K562 (cell line): ENCODE results near the gene ARID3A. TPM values are rescaled to one million over a fixed set of nuclear protein-coding genes. Genes with fewer than 3 reads are reported as not detected.

Source experiments
- CAMTA2 ChIP-seq: fragments of 250-450 bp; sonication (Bioruptor Pico); conservative IDR thresholded peaks from 2 replicates; pipeline ENCODE4 v1.5.1; 2022
- CBX5 ChIP-seq: IDR thresholded peaks from 2 replicates; pipeline ENCODE4 v1.6.1; 2014; ENCODE audit warnings: low read depth, borderline replicate concordance
- FOXK2 ChIP-seq, 2 experiments: fragments of 450-650 bp; IDR thresholded peaks in 1 of 2; conservative IDR thresholded peaks in 1 of 2; 2 replicates each; pipeline ENCODE4 v1.6.1; 2016; ENCODE audit warnings: low read depth in 2 of 2, mild to moderate bottlenecking in 1 of 2
- ILK ChIP-seq: fragments of 450-650 bp; IDR thresholded peaks from 2 replicates; pipeline ENCODE4 v1.6.1; 2016; ENCODE audit warnings: missing genetic modification characterization, low read depth, mild to moderate bottlenecking, missing compliant biosample characterization, moderate library complexity, borderline replicate concordance
- MTA3 ChIP-seq: fragments of 450-650 bp; formaldehyde crosslinking; IDR thresholded peaks from 2 replicates; pipeline ENCODE4 v1.6.1; 2017; ENCODE audit warnings: mild to moderate bottlenecking, borderline replicate concordance
- STAT5A ChIP-seq: IDR thresholded peaks from 2 replicates; pipeline ENCODE4 v1.6.1; 2012; ENCODE audit warnings: low read length, inconsistent platforms, borderline replicate concordance
- ZBTB1 ChIP-seq: sonication (generic); formaldehyde crosslinking; IDR thresholded peaks from 2 replicates; pipeline ENCODE4 v1.8.1; 2023; ENCODE audit warnings: missing genetic modification reagents, low read depth, mild to moderate bottlenecking, borderline replicate concordance
- ZNF384 ChIP-seq: IDR thresholded peaks from 2 replicates; pipeline ENCODE4 v1.6.1; 2012; ENCODE audit warnings: low read depth, low read length, improper control_type of control experiment
- polyA plus RNA-seq, 8 experiments: library from polyadenylated mRNA; depleted of rRNA in 4 of 8; stranded (reverse) in 5 of 8; unstranded in 3 of 8; fragments of >200 nt; fragmentation: Nextera tagmentation in 2 of 8; fragmentation: Illumina TruSeq in 1 of 8; extraction: Ambion mirVana in 2 of 8; extraction: Trizol in 1 of 8; gene quantifications; 2 replicates each; pipeline versions ENCODE4 v1.2.1 to v1.2.3, GENCODE V29; 2011 to 2014; ENCODE audit warnings: inconsistent platforms in 1 of 8, missing spikeins in 1 of 8
- total RNA-seq, 7 experiments: library from RNA; depleted of rRNA in 6 of 7; stranded (reverse); fragments of >200 nt in 6 of 7; fragmentation: Illumina TruSeq in 2 of 7; extraction: Trizol in 2 of 7; gene quantifications; 2 replicates each; pipeline versions ENCODE4 v1.2.1 to v1.2.3, GENCODE V29; 2011 to 2021; ENCODE audit warnings: low replicate concordance in 1 of 7
- TF ChIP-seq, protein P1 (sequence below): fragments of 450-650 bp; IDR thresholded peaks from 2 replicates; pipeline ENCODE4 v1.6.1; 2016; ENCODE audit warnings: low read depth
- TF ChIP-seq, protein P2 (sequence below): fragments of 450-650 bp; IDR thresholded peaks from 2 replicates; pipeline ENCODE4 v1.6.1; 2017; ENCODE audit warnings: antibody characterized with exemption
- TF ChIP-seq, protein P3 (sequence below): sonication (generic); formaldehyde crosslinking; IDR thresholded peaks from 2 replicates; pipeline ENCODE4 v1.4.0; 2020; ENCODE audit warnings: mild to moderate bottlenecking, missing genetic modification reagents
- TF ChIP-seq, protein P4 (sequence below): fragments of 450-650 bp; IDR thresholded peaks from 2 replicates; pipeline ENCODE4 v1.6.1; 2016
- TF ChIP-seq, protein P5 (sequence below): sonication (generic); formaldehyde crosslinking; IDR thresholded peaks from 2 replicates; pipeline ENCODE4 v1.5.0; 2020; ENCODE audit warnings: missing genetic modification reagents

Gene ARID3A
- total and polyA plus RNA-seq, 9 of the 15 experiments (the other 6 are each of a cell fraction or from before 2014, with no cell fraction given): 1.4 to 118 (median 31.2) TPM

DNA sequence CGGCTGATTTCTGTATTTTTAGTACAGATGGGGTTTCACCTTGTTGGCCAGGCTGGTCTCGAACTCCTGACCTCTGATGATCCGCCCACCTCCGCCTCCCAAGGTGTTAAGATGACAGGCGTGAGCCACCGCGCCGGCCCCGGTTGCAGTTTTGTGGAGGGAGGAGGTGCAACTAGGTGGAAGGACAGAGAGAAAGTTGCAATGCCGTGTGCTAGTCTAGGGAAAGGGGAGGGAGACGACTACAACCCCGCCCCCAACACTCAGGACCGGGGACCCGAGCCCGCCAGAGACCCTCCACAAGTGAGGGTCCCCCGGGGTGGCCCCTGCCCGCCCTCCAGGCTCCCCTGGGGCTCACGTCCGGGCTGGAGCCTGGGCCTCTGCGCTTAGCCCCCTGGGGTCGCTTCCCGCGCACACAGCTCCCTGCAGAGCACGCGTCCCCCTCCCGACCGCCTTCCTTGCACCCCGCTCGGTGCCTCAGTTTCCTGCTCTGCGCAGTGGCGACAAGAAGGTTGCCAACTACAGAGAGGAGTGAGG, 1.2 kb upstream of the ARID3A start (continued):
- TF ChIP-seq, protein P1, sequence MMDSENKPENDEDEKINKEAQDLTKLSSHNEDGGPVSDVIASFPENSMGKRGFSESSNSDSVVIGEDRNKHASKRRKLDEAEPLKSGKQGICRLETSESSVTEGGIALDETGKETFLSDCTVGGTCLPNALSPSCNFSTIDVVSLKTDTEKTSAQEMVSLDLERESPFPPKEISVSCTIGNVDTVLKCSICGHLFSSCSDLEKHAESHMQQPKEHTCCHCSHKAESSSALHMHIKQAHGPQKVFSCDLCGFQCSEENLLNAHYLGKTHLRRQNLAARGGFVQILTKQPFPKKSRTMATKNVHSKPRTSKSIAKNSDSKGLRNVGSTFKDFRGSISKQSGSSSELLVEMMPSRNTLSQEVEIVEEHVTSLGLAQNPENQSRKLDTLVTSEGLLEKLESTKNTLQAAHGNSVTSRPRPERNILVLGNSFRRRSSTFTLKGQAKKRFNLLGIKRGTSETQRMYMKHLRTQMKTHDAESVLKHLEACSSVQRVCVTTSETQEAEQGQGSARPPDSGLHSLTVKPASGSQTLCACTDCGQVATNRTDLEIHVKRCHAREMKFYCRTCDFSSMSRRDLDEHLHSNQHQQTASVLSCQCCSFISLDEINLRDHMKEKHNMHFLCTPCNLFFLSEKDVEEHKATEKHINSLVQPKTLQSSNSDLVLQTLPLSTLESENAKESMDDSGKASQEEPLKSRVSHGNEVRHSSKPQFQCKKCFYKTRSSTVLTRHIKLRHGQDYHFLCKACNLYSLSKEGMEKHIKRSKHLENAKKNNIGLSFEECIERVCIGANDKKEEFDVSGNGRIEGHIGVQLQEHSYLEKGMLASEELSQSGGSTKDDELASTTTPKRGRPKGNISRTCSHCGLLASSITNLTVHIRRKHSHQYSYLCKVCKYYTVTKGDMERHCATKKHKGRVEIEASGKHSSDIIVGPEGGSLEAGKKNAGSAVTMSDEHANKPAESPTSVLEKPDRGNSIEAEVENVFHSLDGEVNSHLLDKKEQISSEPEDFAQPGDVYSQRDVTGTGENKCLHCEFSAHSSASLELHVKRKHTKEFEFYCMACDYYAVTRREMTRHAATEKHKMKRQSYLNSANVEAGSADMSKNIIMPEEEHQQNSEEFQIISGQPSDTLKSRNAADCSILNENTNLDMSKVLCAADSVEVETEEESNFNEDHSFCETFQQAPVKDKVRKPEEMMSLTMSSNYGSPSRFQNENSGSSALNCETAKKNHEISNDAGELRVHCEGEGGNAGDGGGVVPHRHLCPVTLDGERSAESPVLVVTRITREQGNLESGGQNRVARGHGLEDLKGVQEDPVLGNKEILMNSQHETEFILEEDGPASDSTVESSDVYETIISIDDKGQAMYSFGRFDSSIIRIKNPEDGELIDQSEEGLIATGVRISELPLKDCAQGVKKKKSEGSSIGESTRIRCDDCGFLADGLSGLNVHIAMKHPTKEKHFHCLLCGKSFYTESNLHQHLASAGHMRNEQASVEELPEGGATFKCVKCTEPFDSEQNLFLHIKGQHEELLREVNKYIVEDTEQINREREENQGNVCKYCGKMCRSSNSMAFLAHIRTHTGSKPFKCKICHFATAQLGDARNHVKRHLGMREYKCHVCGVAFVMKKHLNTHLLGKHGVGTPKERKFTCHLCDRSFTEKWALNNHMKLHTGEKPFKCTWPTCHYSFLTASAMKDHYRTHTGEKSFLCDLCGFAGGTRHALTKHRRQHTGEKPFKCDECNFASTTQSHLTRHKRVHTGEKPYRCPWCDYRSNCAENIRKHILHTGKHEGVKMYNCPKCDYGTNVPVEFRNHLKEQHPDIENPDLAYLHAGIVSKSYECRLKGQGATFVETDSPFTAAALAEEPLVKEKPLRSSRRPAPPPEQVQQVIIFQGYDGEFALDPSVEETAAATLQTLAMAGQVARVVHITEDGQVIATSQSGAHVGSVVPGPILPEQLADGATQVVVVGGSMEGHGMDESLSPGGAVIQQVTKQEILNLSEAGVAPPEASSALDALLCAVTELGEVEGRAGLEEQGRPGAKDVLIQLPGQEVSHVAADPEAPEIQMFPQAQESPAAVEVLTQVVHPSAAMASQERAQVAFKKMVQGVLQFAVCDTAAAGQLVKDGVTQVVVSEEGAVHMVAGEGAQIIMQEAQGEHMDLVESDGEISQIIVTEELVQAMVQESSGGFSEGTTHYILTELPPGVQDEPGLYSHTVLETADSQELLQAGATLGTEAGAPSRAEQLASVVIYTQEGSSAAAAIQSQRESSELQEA: no peak
- TF ChIP-seq, protein P2, sequence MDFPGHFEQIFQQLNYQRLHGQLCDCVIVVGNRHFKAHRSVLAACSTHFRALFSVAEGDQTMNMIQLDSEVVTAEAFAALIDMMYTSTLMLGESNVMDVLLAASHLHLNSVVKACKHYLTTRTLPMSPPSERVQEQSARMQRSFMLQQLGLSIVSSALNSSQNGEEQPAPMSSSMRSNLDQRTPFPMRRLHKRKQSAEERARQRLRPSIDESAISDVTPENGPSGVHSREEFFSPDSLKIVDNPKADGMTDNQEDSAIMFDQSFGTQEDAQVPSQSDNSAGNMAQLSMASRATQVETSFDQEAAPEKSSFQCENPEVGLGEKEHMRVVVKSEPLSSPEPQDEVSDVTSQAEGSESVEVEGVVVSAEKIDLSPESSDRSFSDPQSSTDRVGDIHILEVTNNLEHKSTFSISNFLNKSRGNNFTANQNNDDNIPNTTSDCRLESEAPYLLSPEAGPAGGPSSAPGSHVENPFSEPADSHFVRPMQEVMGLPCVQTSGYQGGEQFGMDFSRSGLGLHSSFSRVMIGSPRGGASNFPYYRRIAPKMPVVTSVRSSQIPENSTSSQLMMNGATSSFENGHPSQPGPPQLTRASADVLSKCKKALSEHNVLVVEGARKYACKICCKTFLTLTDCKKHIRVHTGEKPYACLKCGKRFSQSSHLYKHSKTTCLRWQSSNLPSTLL: no peak
- TF ChIP-seq MTA3 (no peak), STAT5A (no peak), ILK (tag) (no peak), ZNF384 (no peak), CAMTA2 (no peak), ZBTB1 (CRISPR knock-in tag) (no peak), CBX5 (peak; percentile 46; the same call in 1 of the 2 replicates), FOXK2 (conservative IDR thresholded peaks at IDR 0.05 in 1 of 2, IDR thresholded peaks at IDR 0.05 in 1 of 2; ENCODE audit: low read depth in 2 of 2) (no peak)
- TF ChIP-seq, protein P3, sequence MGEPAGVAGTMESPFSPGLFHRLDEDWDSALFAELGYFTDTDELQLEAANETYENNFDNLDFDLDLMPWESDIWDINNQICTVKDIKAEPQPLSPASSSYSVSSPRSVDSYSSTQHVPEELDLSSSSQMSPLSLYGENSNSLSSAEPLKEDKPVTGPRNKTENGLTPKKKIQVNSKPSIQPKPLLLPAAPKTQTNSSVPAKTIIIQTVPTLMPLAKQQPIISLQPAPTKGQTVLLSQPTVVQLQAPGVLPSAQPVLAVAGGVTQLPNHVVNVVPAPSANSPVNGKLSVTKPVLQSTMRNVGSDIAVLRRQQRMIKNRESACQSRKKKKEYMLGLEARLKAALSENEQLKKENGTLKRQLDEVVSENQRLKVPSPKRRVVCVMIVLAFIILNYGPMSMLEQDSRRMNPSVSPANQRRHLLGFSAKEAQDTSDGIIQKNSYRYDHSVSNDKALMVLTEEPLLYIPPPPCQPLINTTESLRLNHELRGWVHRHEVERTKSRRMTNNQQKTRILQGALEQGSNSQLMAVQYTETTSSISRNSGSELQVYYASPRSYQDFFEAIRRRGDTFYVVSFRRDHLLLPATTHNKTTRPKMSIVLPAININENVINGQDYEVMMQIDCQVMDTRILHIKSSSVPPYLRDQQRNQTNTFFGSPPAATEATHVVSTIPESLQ (CRISPR knock-in tag): no peak
- TF ChIP-seq, protein P4, sequence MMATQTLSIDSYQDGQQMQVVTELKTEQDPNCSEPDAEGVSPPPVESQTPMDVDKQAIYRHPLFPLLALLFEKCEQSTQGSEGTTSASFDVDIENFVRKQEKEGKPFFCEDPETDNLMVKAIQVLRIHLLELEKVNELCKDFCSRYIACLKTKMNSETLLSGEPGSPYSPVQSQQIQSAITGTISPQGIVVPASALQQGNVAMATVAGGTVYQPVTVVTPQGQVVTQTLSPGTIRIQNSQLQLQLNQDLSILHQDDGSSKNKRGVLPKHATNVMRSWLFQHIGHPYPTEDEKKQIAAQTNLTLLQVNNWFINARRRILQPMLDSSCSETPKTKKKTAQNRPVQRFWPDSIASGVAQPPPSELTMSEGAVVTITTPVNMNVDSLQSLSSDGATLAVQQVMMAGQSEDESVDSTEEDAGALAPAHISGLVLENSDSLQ: peak; percentile 77
- TF ChIP-seq, protein P5, sequence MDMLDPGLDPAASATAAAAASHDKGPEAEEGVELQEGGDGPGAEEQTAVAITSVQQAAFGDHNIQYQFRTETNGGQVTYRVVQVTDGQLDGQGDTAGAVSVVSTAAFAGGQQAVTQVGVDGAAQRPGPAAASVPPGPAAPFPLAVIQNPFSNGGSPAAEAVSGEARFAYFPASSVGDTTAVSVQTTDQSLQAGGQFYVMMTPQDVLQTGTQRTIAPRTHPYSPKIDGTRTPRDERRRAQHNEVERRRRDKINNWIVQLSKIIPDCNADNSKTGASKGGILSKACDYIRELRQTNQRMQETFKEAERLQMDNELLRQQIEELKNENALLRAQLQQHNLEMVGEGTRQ (CRISPR knock-in tag): no peak
